Measurements from ENCODE around the gene OGDH. TPM values are rescaled to one million over a fixed set of nuclear protein-coding genes. Genes with fewer than 3 reads are reported as not detected.

Gene OGDH
- total RNA-seq, 2 experiments from 2014 or later: 78.6 to 85.6 TPM

GRCh38 chr7:44654255-44654796 lies 47.9 kb downstream of the OGDH start:
- H3K4me1 Mint-ChIP-seq (ENCODE audit: low read depth): peaks cover 3% of the 10 kb centered on the region
- no peak for DNase-seq
- TF ChIP-seq CTCF (IDR thresholded peaks at IDR 0.05): no peak
- H3K9me3 Mint-ChIP-seq: peaks cover 4% of the 10 kb centered on the region
- H3K27ac Mint-ChIP-seq: no peak overlapping the region
- intact Hi-C loops (cut with micrococcal nuclease): no loop called here
- POLR2A ChIA-PET: interaction anchor here (0.8 kb wide), 1 partner anchor 298 kb away, joined by 3 read pairs; no protein-coding TSS in a partner anchor
- ATAC-seq: no peak
- no peak overlapping the region for H3K4me3 Mint-ChIP-seq
- H3K27me3 Mint-ChIP-seq: no peaks in the 10 kb centered on the region
- CTCF ChIA-PET: interaction anchor here (1.0 kb wide), 1 partner anchor 89 kb away, joined by 3 read pairs; no protein-coding TSS in a partner anchor
- H3K36me3 Mint-ChIP-seq (ENCODE audit: low read depth): peaks cover 51% of the 10 kb centered on the region

- ChIA-PET CTCF (interaction anchor here (1.0 to 1.4 kb wide), 2 partner anchors 10 to 27 kb away, joined by 3 to 5 read pairs; no protein-coding TSS in a partner anchor), POLR2A (no interaction called here)
- no peak for DNase-seq
- intact Hi-C loops (cut with micrococcal nuclease): no loop called here
- H3K36me3 Mint-ChIP-seq (ENCODE audit: low read depth): peaks cover 53% of the 10 kb centered on the region
- H3K27me3 Mint-ChIP-seq: no peaks in the 10 kb centered on the region
- no peak for TF ChIP-seq CTCF (IDR thresholded peaks at IDR 0.05)
- no peak overlapping the region for H3K4me3 Mint-ChIP-seq
- ATAC-seq: no peak
- no peak overlapping the region for H3K27ac Mint-ChIP-seq
- peaks cover 6% of the 10 kb centered on the region for H3K4me1 Mint-ChIP-seq (ENCODE audit: low read depth)
- H3K9me3 Mint-ChIP-seq: peaks cover 6% of the 10 kb centered on the region
These were observed 48.9 kb downstream of the OGDH start for GRCh38 chr7:44655341-44655740.

- CTCF ChIA-PET: interaction anchor here (1.5 kb wide), 1 partner anchor 10 kb away, joined by 3 read pairs; no protein-coding TSS in a partner anchor
- H3K27ac Mint-ChIP-seq: no peak overlapping the region
These were observed 52.6 kb downstream of the OGDH start for GRCh38 chr7:44658979-44659378.

GRCh38 chr7:44661233-44661632 lies 54.8 kb downstream of the OGDH start:
- intact Hi-C loops (cut with micrococcal nuclease): no loop called here
- no peaks in the 10 kb centered on the region for H3K27me3 Mint-ChIP-seq
- peaks cover 60% of the 10 kb centered on the region for H3K36me3 Mint-ChIP-seq (ENCODE audit: low read depth)
- H3K9me3 Mint-ChIP-seq: peaks cover 14% of the 10 kb centered on the region
- POLR2A ChIA-PET: no interaction called here
- H3K4me1 Mint-ChIP-seq (ENCODE audit: low read depth): peaks cover 4% of the 10 kb centered on the region
- no peak overlapping the region for H3K27ac Mint-ChIP-seq
- DNase-seq (no peak), ATAC-seq (no peak)
- no peak overlapping the region for H3K4me3 Mint-ChIP-seq
- TF ChIP-seq CTCF (IDR thresholded peaks at IDR 0.05): no peak
- CTCF ChIA-PET: no interaction called here

More at GRCh38 chr7:44658979-44659378, 52.6 kb downstream of the OGDH start:
- POLR2A ChIA-PET: interaction anchor here (1.0 to 1.5 kb wide), 2 partner anchors 20 to 139 kb away, joined by 3 to 6 read pairs; no protein-coding TSS in a partner anchor
- peaks cover 14% of the 10 kb centered on the region for H3K9me3 Mint-ChIP-seq
- H3K36me3 Mint-ChIP-seq (ENCODE audit: low read depth): peaks cover 61% of the 10 kb centered on the region
- H3K27me3 Mint-ChIP-seq: no peaks in the 10 kb centered on the region
- no peak overlapping the region for H3K4me3 Mint-ChIP-seq
- intact Hi-C loops (cut with micrococcal nuclease): no loop called here
- no peak for DNase-seq
- peaks cover 6% of the 10 kb centered on the region for H3K4me1 Mint-ChIP-seq (ENCODE audit: low read depth)
- no peak for TF ChIP-seq CTCF (IDR thresholded peaks at IDR 0.05)
- no peak for ATAC-seq

- TF ChIP-seq CTCF (IDR thresholded peaks at IDR 0.05): no peak
- Mint-ChIP-seq H3K4me3 (no peak overlapping the region), H3K36me3 (ENCODE audit: low read depth) (peaks cover 42% of the 10 kb centered on the region), H3K4me1 (ENCODE audit: low read depth) (no peaks in the 10 kb centered on the region), H3K27me3 (no peaks in the 10 kb centered on the region), H3K27ac (no peak overlapping the region), H3K9me3 (peaks cover 10% of the 10 kb centered on the region)
- no peak for DNase-seq
- POLR2A ChIA-PET: no interaction called here
- intact Hi-C loops (cut with micrococcal nuclease): no loop called here
- CTCF ChIA-PET: interaction anchor here (1.1 kb wide), 1 partner anchor 9 kb away, joined by 5 read pairs; no protein-coding TSS in a partner anchor
- ATAC-seq: no peak
These were observed 58.5 kb downstream of the OGDH start for GRCh38 chr7:44664780-44665461.

Data from activated CD8-positive, alpha-beta T cell treated with anti-CD3 and anti-CD28 coated beads for 36 hours (primary cell).